K562 (cell line): Measurements from ENCODE around the gene LPAR2. TPM values are rescaled to one million over a fixed set of nuclear protein-coding genes. Genes with fewer than 3 reads are reported as not detected.

Experiments used
- CREB1 ChIP-seq, 2 experiments: sonication (generic) in 1 of 2; formaldehyde crosslinking in 1 of 2; IDR thresholded peaks; 2 replicates each; pipeline versions ENCODE4 v1.6.1 to v1.8.0; 2012 to 2022; ENCODE audit warnings: inconsistent platforms in 1 of 2, mild to moderate bottlenecking in 1 of 2, missing genetic modification reagents in 1 of 2, moderate library complexity in 1 of 2
- CREM ChIP-seq: IDR thresholded peaks from 2 replicates; pipeline ENCODE4 v1.6.1; 2014; ENCODE audit warnings: antibody characterized with exemption, low read depth
- ELK3 ChIP-seq: fragments of 450-650 bp; formaldehyde crosslinking; IDR thresholded peaks from 2 replicates; pipeline ENCODE4 v1.4.0; 2020; ENCODE audit warnings: mild to moderate bottlenecking
- FOSL1 ChIP-seq: fragments of 200-800 bp; sonication (Bioruptor generic); conservative IDR thresholded peaks from 2 replicates; pipeline ENCODE4 v1.6.1; 2016; ENCODE audit warnings: missing genetic modification characterization, missing compliant biosample characterization
- GABPA ChIP-seq: fragments of 200-800 bp; sonication (Bioruptor generic); conservative IDR thresholded peaks from 2 replicates; pipeline ENCODE4 v1.6.1; 2016; ENCODE audit warnings: low read depth, missing genetic modification characterization, missing compliant biosample characterization
- GATAD2B ChIP-seq: fragments of 450-650 bp; IDR thresholded peaks from 2 replicates; pipeline ENCODE4 v1.6.1; 2017; ENCODE audit warnings: mild to moderate bottlenecking, borderline replicate concordance
- GTF2E2 ChIP-seq: fragments of 200-800 bp; sonication (Bioruptor generic); IDR thresholded peaks from 2 replicates; pipeline ENCODE4 v1.6.1; 2016; ENCODE audit warnings: missing genetic modification characterization, missing compliant biosample characterization
- JUN ChIP-seq, 2 experiments: sonication (generic) in 1 of 2; formaldehyde crosslinking in 1 of 2; IDR thresholded peaks; 2 replicates each; pipeline versions ENCODE4 v1.6.1 to v1.8.0; 2012 to 2022; ENCODE audit warnings: borderline replicate concordance in 2 of 2, mild to moderate bottlenecking in 2 of 2, improper control_type of control experiment in 1 of 2, low read depth in 1 of 2, low read length in 1 of 2, missing genetic modification reagents in 1 of 2
- MEIS2 ChIP-seq: fragments of 450-650 bp; IDR thresholded peaks from 2 replicates; pipeline ENCODE4 v1.6.1; 2014; ENCODE audit warnings: mild to moderate bottlenecking; ENCODE audit not compliant: partially characterized antibody
- NR2C2 ChIP-seq, 2 experiments: fragments of 200-800 bp in 1 of 2; sonication (Bioruptor generic) in 1 of 2; sonication (generic) in 1 of 2; formaldehyde crosslinking in 1 of 2; IDR thresholded peaks; 2 replicates each; pipeline versions ENCODE4 v1.6.1 to v1.8.0; 2016 to 2022; ENCODE audit warnings: mild to moderate bottlenecking in 1 of 2, missing compliant biosample characterization in 1 of 2, missing genetic modification characterization in 1 of 2, missing genetic modification reagents in 1 of 2
- PHTF2 ChIP-seq: fragments of 250-450 bp; sonication (Bioruptor Pico); IDR thresholded peaks from 2 replicates; pipeline ENCODE4 v1.5.0; 2021; ENCODE audit warnings: mild to moderate bottlenecking
- PKNOX1 ChIP-seq: fragments of 450-650 bp; IDR thresholded peaks from 2 replicates; pipeline ENCODE4 v1.6.1; 2016
- RCOR1 ChIP-seq, 2 experiments: IDR thresholded peaks; 2 replicates each; pipeline ENCODE4 v1.6.1; 2012; ENCODE audit warnings: low read depth in 2 of 2, low read length in 2 of 2, borderline replicate concordance in 1 of 2, improper control_type of control experiment in 1 of 2
- SIN3A ChIP-seq, 2 experiments: fragments of 150-350 bp in 1 of 2; IDR thresholded peaks; 2 replicates each; pipeline ENCODE4 v1.6.1; 2011 to 2016; ENCODE audit warnings: borderline replicate concordance in 2 of 2, low read depth in 2 of 2, low read length in 2 of 2, mild to moderate bottlenecking in 2 of 2, moderate library complexity in 2 of 2; ENCODE audit not compliant: control insufficient read depth in 1 of 2
- SLC30A9 ChIP-seq: fragments of 250-450 bp; sonication (Bioruptor Pico); IDR thresholded peaks from 2 replicates; pipeline ENCODE4 v1.8.0; 2022; ENCODE audit warnings: mild to moderate bottlenecking, moderate library complexity
- SMARCA4 ChIP-seq: fragments of 450-650 bp; IDR thresholded peaks from 2 replicates; pipeline ENCODE4 v1.6.1; 2016
- TCF7L2 ChIP-seq: fragments of 150-350 bp; IDR thresholded peaks from 2 replicates; pipeline ENCODE4 v1.6.1; 2016; ENCODE audit warnings: low read depth, mild to moderate bottlenecking, low read length, moderate library complexity
- TEAD4 ChIP-seq, 2 experiments: sonication (generic) in 1 of 2; formaldehyde crosslinking in 1 of 2; IDR thresholded peaks; 2 replicates each; pipeline versions ENCODE4 v1.6.1 to v1.8.0; 2012 to 2022; ENCODE audit warnings: borderline replicate concordance in 1 of 2, inconsistent platforms in 1 of 2, low read length in 1 of 2, mild to moderate bottlenecking in 1 of 2, missing genetic modification reagents in 1 of 2
- ZNF316 ChIP-seq: fragments of 450-650 bp; IDR thresholded peaks from 2 replicates; pipeline ENCODE4 v1.6.1; 2016
- polyA plus RNA-seq, 8 experiments: library from polyadenylated mRNA; depleted of rRNA in 4 of 8; stranded (reverse) in 5 of 8; unstranded in 3 of 8; fragments of >200 nt; fragmentation: Nextera tagmentation in 2 of 8; fragmentation: Illumina TruSeq in 1 of 8; extraction: Ambion mirVana in 2 of 8; extraction: Trizol in 1 of 8; gene quantifications; 2 replicates each; pipeline versions ENCODE4 v1.2.1 to v1.2.3, GENCODE V29; 2011 to 2014; ENCODE audit warnings: inconsistent platforms in 1 of 8, missing spikeins in 1 of 8
- total RNA-seq, 7 experiments: library from RNA; depleted of rRNA in 6 of 7; stranded (reverse); fragments of >200 nt in 6 of 7; fragmentation: Illumina TruSeq in 2 of 7; extraction: Trizol in 2 of 7; gene quantifications; 2 replicates each; pipeline versions ENCODE4 v1.2.1 to v1.2.3, GENCODE V29; 2011 to 2021; ENCODE audit warnings: low replicate concordance in 1 of 7
- TF ChIP-seq, protein P1 (sequence below): sonication (generic); formaldehyde crosslinking; IDR thresholded peaks from 2 replicates; pipeline ENCODE4 v1.8.1; 2022; ENCODE audit warnings: missing genetic modification reagents
- TF ChIP-seq, protein P2 (sequence below): fragments of 200-400 bp; formaldehyde crosslinking; IDR thresholded peaks from 2 replicates; pipeline ENCODE4 v1.6.1; 2017; ENCODE audit warnings: mild to moderate bottlenecking, low read depth, low read length, moderate library complexity

The LPAR2 gene
- total and polyA plus RNA-seq, 9 of the 15 experiments (the other 6 are each of a cell fraction or from before 2014, with no cell fraction given), result 0.63 to 13.8 (median 4.4) TPM

GRCh38 chr19:19597809-19598306 lies 30.2 kb downstream of the LPAR2 start (continued):
- TF ChIP-seq TCF7L2 (no peak), CREB1 (IDR thresholded peaks at IDR 0.05) (0 out of 2 replicates have a peak, but pooled peaks have one; percentile 25), CREB1 (CRISPR knock-in tag; IDR thresholded peaks at IDR 0.05) (0 out of 2 replicates have a peak, but pooled peaks have one; percentile 30), GTF2E2 (no peak), PHTF2 (CRISPR knock-in tag) (no peak), RCOR1 (IDR thresholded peaks at IDR 0.05; ENCODE audit: borderline replicate concordance in 1 of 2, low read depth in 2 of 2, low read length in 2 of 2) (peak in 1 of 2 experiments; percentile 61; a peak in 1 of 4 replicates), SMARCA4 (0 out of 2 replicates have a peak, but pooled peaks have one; percentile 28), GATAD2B (no peak), CREM (peak; percentile 73), PKNOX1 (peak; percentile 69), JUN (IDR thresholded peaks at IDR 0.05; ENCODE audit: borderline replicate concordance, low read depth, low read length) (peak; percentile 26; the same call in 1 of the 2 replicates), JUN (CRISPR knock-in tag; IDR thresholded peaks at IDR 0.05; ENCODE audit: borderline replicate concordance) (no peak), ZNF316 (peak; percentile 54), SIN3A (IDR thresholded peaks at IDR 0.05; ENCODE audit: borderline replicate concordance in 2 of 2, control insufficient read depth in 1 of 2, low read depth in 2 of 2, low read length in 2 of 2) (no peak), TEAD4 (IDR thresholded peaks at IDR 0.05; ENCODE audit: low read length) (peak; percentile 59; the same call in 1 of the 2 replicates), TEAD4 (CRISPR knock-in tag; IDR thresholded peaks at IDR 0.05; ENCODE audit: borderline replicate concordance) (no peak), ELK3 (no peak), SLC30A9 (CRISPR knock-in tag) (no peak), GABPA (tag) (0 out of 2 replicates have a peak, but pooled peaks have one; percentile 35), MEIS2 (peak; percentile 44), FOSL1 (peak; percentile 70), NR2C2 (CRISPR knock-in tag; IDR thresholded peaks at IDR 0.05) (no peak), NR2C2 (tag; IDR thresholded peaks at IDR 0.05) (peak; percentile 75; the same call in 1 of the 2 replicates)
- TF ChIP-seq, protein P1, sequence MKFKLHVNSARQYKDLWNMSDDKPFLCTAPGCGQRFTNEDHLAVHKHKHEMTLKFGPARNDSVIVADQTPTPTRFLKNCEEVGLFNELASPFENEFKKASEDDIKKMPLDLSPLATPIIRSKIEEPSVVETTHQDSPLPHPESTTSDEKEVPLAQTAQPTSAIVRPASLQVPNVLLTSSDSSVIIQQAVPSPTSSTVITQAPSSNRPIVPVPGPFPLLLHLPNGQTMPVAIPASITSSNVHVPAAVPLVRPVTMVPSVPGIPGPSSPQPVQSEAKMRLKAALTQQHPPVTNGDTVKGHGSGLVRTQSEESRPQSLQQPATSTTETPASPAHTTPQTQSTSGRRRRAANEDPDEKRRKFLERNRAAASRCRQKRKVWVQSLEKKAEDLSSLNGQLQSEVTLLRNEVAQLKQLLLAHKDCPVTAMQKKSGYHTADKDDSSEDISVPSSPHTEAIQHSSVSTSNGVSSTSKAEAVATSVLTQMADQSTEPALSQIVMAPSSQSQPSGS, result no peak
- TF ChIP-seq, protein P2, sequence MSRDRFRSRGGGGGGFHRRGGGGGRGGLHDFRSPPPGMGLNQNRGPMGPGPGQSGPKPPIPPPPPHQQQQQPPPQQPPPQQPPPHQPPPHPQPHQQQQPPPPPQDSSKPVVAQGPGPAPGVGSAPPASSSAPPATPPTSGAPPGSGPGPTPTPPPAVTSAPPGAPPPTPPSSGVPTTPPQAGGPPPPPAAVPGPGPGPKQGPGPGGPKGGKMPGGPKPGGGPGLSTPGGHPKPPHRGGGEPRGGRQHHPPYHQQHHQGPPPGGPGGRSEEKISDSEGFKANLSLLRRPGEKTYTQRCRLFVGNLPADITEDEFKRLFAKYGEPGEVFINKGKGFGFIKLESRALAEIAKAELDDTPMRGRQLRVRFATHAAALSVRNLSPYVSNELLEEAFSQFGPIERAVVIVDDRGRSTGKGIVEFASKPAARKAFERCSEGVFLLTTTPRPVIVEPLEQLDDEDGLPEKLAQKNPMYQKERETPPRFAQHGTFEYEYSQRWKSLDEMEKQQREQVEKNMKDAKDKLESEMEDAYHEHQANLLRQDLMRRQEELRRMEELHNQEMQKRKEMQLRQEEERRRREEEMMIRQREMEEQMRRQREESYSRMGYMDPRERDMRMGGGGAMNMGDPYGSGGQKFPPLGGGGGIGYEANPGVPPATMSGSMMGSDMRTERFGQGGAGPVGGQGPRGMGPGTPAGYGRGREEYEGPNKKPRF, result no peak
